ENCODE data around the gene SF1.
"Not testable (repeated sequence)": the region's sequence is repeated elsewhere in the genome, so short reads cannot be mapped to it uniquely, and the experiment has no call there.

Gene SF1, protein sequence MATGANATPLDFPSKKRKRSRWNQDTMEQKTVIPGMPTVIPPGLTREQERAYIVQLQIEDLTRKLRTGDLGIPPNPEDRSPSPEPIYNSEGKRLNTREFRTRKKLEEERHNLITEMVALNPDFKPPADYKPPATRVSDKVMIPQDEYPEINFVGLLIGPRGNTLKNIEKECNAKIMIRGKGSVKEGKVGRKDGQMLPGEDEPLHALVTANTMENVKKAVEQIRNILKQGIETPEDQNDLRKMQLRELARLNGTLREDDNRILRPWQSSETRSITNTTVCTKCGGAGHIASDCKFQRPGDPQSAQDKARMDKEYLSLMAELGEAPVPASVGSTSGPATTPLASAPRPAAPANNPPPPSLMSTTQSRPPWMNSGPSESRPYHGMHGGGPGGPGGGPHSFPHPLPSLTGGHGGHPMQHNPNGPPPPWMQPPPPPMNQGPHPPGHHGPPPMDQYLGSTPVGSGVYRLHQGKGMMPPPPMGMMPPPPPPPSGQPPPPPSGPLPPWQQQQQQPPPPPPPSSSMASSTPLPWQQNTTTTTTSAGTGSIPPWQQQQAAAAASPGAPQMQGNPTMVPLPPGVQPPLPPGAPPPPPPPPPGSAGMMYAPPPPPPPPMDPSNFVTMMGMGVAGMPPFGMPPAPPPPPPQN

GRCh38 chr11:64778473-64779298, at the start of gene SF1:
SF1 (minus strand) TSS chr11:64778542; CDS start chr11:64778392, 150 bp downstream.
- TF ChIP-seq, protein P1, sequence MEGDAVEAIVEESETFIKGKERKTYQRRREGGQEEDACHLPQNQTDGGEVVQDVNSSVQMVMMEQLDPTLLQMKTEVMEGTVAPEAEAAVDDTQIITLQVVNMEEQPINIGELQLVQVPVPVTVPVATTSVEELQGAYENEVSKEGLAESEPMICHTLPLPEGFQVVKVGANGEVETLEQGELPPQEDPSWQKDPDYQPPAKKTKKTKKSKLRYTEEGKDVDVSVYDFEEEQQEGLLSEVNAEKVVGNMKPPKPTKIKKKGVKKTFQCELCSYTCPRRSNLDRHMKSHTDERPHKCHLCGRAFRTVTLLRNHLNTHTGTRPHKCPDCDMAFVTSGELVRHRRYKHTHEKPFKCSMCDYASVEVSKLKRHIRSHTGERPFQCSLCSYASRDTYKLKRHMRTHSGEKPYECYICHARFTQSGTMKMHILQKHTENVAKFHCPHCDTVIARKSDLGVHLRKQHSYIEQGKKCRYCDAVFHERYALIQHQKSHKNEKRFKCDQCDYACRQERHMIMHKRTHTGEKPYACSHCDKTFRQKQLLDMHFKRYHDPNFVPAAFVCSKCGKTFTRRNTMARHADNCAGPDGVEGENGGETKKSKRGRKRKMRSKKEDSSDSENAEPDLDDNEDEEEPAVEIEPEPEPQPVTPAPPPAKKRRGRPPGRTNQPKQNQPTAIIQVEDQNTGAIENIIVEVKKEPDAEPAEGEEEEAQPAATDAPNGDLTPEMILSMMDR (IDR thresholded peaks at IDR 0.05; ENCODE audit: insufficient read depth, low read depth, low read length, missing control alignments) = no peak

DNA sequence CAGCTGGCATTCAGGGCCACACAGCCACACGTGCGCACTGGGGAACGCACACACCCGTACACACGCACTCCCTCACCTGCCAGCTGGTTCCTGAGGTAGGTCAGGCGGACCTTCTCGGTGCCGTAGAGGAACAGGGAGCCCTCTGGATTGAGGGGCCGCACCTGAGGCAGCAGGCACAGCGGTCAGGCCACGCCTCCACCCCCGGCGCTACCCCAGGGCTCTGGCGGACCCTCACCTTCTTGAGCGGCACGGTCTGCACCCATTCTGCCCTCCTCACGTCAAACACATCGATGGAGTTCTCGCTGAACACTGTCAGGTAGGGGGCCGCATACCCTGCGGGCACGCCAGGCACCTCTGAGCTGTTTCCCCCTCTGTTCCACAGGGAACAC, 49.1 kb upstream of the SF1 start:
- DNase-seq (ENCODE audit: low read depth) = no peak
- no peak overlapping the region for H3K4me3 ChIP-seq (ENCODE audit: low read depth, low read length)
- TF ChIP-seq, protein P1 (IDR thresholded peaks at IDR 0.05; ENCODE audit: insufficient read depth, low read depth, low read length, missing control alignments) = no peak

More at GRCh38 chr11:64778473-64779298, at the start of gene SF1:
- DNase-seq (ENCODE audit: low read depth) = peak; percentile 100
- H3K4me3 ChIP-seq (ENCODE audit: low read depth, low read length) = peak within 1 kb of the TSS; percentile 95

GRCh38 chr11:64826578-64827450, 48.5 kb upstream of the SF1 start:
- H3K4me3 ChIP-seq (ENCODE audit: low read depth, low read length) = no peak overlapping the region
- DNase-seq (ENCODE audit: low read depth) = no peak
- TF ChIP-seq, protein P1 (IDR thresholded peaks at IDR 0.05; ENCODE audit: insufficient read depth, low read depth, low read length, missing control alignments) = no peak

- DNase-seq (ENCODE audit: low read depth) = no peak
- TF ChIP-seq, protein P1 (IDR thresholded peaks at IDR 0.05; ENCODE audit: insufficient read depth, low read depth, low read length, missing control alignments) = no peak
- no peak overlapping the region for H3K4me3 ChIP-seq (ENCODE audit: low read depth, low read length)
These were observed 47.7 kb upstream of the SF1 start for GRCh38 chr11:64826062-64826461.

GRCh38 chr11:64823568-64824119, 45.3 kb upstream of the SF1 start:
- TF ChIP-seq, protein P1 (IDR thresholded peaks at IDR 0.05; ENCODE audit: insufficient read depth, low read depth, low read length, missing control alignments) = no peak
- no peak overlapping the region for H3K4me3 ChIP-seq (ENCODE audit: low read depth, low read length)
- no peak for DNase-seq (ENCODE audit: low read depth)

DNA sequence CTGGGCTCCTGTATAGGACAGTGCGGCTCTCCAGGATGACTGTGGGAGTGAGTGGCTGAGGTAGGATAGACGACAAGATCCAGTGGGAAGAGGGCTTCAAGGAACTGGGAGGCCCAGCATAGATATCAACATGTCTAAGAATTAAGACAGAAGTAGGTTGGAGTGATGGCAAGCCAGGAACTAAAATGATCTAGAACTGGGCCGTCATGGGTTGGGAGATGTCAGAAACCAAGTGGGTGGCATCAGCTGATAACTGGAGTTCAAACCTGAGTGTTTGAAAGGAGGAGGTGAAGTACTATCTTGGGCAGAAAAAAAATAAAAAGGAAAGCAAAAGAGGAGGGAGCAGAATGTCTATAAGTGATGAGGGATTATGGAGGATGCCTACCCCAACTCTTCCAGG, 39.1 kb upstream of the SF1 start:
- TF ChIP-seq, protein P1 (IDR thresholded peaks at IDR 0.05; ENCODE audit: insufficient read depth, low read depth, low read length, missing control alignments) = no peak
- H3K4me3 ChIP-seq (ENCODE audit: low read depth, low read length) = no peak overlapping the region
- DNase-seq (ENCODE audit: low read depth) = no peak

- DNase-seq (ENCODE audit: low read depth); H3K4me3 ChIP-seq (ENCODE audit: low read depth, low read length): not testable (repeated sequence)
These were observed 37.1 kb upstream of the SF1 start for GRCh38 chr11:64815433-64815832.
